Right lobe of liver (tissue), 4 donors: ENCODE measurements around the gene PDCL2.

Experiments used
- CTCF ChIP-seq, 4 donors: fragments of 200-600 bp in 3 of 4; fragments of 450-650 bp in 1 of 4; IDR thresholded peaks; one replicate each; pipeline versions ENCODE4 v1.5.1 to v1.8.0; 2016 to 2022; ENCODE audit warnings: antibody characterized with exemption in 4 of 4, mild to moderate bottlenecking in 2 of 4
- POLR2A ChIP-seq: fragments of 450-650 bp; IDR thresholded peaks from one replicate; pipeline ENCODE4 v1.6.1; 2017; ENCODE audit warnings: antibody characterized with exemption, mild to moderate bottlenecking
- donor health status: DM: no; HTN: no; CAD: no.
- donor health status: DM: no; HTN: no; CAD: no.
- donor health status: DM: no; HTN: yes; CAD: no.

- TF ChIP-seq POLR2A (no peak), CTCF (IDR thresholded peaks at IDR 0.05) (no peak)
These were observed 61.9 kb downstream of the PDCL2 start for GRCh38 chr4:55530167-55530566.
